ENCODE results near the gene OR6C2.

OR6C2 gene

DNA sequence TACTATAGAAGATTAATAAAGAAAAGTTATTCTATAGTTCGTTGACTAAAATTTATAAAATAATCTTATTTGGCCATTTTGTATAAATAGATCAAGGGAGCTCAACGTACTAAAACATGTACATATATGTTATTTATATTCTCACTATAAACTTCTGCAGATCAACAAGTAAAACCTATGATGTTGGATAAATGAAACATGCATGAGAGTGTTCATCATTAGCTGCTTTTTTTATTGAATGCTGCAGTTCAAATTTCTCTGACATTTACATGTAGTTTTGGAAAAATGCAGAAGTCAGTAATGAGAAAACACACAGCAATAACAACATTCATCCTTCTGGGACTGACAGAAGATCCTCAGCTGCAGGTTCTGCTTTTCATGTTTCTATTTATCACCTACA lies 48.2 kb downstream of the OR6C2 start, which contains the start of gene OR6C68:
TSS of gene OR6C68 (plus strand) at position 301 of the 400 bp plus-strand sequence. CDS start at position 301, 0 bp downstream.
- TF ChIP-seq EP300 (IDR thresholded peaks at IDR 0.05; ENCODE audit: borderline replicate concordance) (no peak), TAF1 (IDR thresholded peaks at IDR 0.05; ENCODE audit: low read depth) (no peak), TEAD4 (IDR thresholded peaks at IDR 0.05) (no peak), REST (IDR thresholded peaks at IDR 0.05; ENCODE audit: low read depth) (no peak), CEBPB (IDR thresholded peaks at IDR 0.05) (no peak), RAD21 (IDR thresholded peaks at IDR 0.05; ENCODE audit: low read depth) (no peak), NFIC (IDR thresholded peaks at IDR 0.05) (no peak), MAX (IDR thresholded peaks at IDR 0.05) (no peak), CREB1 (IDR thresholded peaks at IDR 0.05; ENCODE audit: low read depth) (no peak), TCF12 (IDR thresholded peaks at IDR 0.05; ENCODE audit: low read depth) (no peak), ZBTB7A (IDR thresholded peaks at IDR 0.05; ENCODE audit: low read depth) (no peak), EGR1 (IDR thresholded peaks at IDR 0.05) (no peak), YY1 (IDR thresholded peaks at IDR 0.05; ENCODE audit: low read depth) (no peak)

DNA sequence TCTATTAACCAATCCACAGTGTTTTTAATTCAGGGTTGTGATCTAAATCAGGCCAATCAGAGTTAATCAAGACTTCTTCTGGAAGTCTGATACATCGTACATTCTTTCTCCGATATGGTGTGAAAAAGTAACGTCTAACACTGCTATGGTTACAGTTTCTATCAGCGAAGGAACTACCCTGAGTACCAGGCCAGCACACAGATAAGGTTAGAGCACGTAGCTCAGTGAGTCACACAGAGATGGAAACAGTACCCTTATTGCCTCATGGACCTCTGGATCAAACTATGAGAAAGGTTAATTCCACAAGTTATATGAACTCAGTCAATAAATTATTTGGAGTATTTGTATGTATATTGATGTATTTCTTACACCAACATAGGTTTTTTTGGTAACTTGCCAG lies 51.6 kb downstream of the OR6C2 start:
- TF ChIP-seq MAX (IDR thresholded peaks at IDR 0.05) (no peak), YY1 (IDR thresholded peaks at IDR 0.05; ENCODE audit: low read depth) (no peak), FOXM1 (IDR thresholded peaks at IDR 0.05; ENCODE audit: borderline replicate concordance, low read depth) (no peak), CEBPB (IDR thresholded peaks at IDR 0.05) (no peak), TAF1 (IDR thresholded peaks at IDR 0.05; ENCODE audit: low read depth) (no peak), TCF12 (IDR thresholded peaks at IDR 0.05; ENCODE audit: low read depth) (no peak), RAD21 (IDR thresholded peaks at IDR 0.05; ENCODE audit: low read depth) (no peak), USF1 (IDR thresholded peaks at IDR 0.05) (no peak), REST (IDR thresholded peaks at IDR 0.05; ENCODE audit: low read depth) (no peak), EGR1 (IDR thresholded peaks at IDR 0.05) (no peak), ZBTB7A (IDR thresholded peaks at IDR 0.05; ENCODE audit: low read depth) (no peak), TEAD4 (IDR thresholded peaks at IDR 0.05) (no peak), EP300 (IDR thresholded peaks at IDR 0.05; ENCODE audit: borderline replicate concordance) (no peak), NFIC (IDR thresholded peaks at IDR 0.05) (no peak), CREB1 (IDR thresholded peaks at IDR 0.05; ENCODE audit: low read depth) (no peak)

DNA sequence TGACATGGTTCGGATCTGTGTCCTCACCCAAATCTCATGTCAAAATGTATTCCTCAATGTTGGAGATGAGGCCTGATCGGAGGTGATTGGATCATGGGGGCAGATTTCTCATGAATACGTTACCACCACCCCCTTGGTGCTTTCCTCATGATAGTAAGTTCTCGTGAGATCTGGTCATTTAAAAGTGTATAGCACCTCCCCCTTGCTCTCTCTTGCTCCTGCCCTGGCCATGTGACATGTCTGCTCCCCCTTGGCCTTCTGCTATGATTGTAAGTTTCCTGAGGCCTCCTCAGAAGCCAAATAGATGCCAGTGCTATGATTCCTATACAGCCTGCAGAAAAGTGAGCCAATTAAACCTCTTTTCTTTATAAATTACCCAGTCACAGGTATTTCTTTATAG lies 55.4 kb downstream of the OR6C2 start:
- TF ChIP-seq YY1 (IDR thresholded peaks at IDR 0.05; ENCODE audit: low read depth) (no peak), TEAD4 (IDR thresholded peaks at IDR 0.05) (no peak), CEBPB (IDR thresholded peaks at IDR 0.05) (no peak), CREB1 (IDR thresholded peaks at IDR 0.05; ENCODE audit: low read depth) (no peak), RAD21 (IDR thresholded peaks at IDR 0.05; ENCODE audit: low read depth) (no peak), REST (IDR thresholded peaks at IDR 0.05; ENCODE audit: low read depth) (no peak), TAF1 (IDR thresholded peaks at IDR 0.05; ENCODE audit: low read depth) (no peak), USF1 (IDR thresholded peaks at IDR 0.05) (no peak), EGR1 (IDR thresholded peaks at IDR 0.05) (no peak), FOXM1 (IDR thresholded peaks at IDR 0.05; ENCODE audit: borderline replicate concordance, low read depth) (no peak), MAX (IDR thresholded peaks at IDR 0.05) (no peak), TCF12 (IDR thresholded peaks at IDR 0.05; ENCODE audit: low read depth) (no peak)

DNA sequence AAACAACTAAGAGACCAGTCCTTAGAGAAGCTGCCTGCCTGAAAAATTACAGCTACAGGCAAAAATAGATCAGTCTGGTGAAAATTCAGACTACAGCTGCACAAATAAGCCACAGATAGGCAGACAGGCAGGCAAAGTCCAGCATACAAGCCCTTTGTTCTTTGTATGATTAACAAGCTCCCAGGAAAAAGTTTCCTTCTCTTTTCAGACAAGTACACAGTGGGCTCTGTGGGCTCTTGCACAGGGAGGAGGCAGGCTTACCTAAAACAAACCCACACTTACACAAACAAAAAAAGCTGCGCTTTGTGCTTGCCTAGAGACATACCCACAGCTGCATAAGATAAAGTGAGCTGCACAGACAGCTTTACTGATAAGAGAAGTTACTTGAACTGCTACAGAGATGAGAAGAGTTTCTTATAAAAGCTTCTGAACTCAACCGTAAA lies 56.0 kb downstream of the OR6C2 start:
- TF ChIP-seq TAF1 (IDR thresholded peaks at IDR 0.05; ENCODE audit: low read depth) (no peak), EGR1 (IDR thresholded peaks at IDR 0.05) (no peak)

Data from Ishikawa (cell line).